H1 (cell line): ENCODE data around the gene CSF2RB. TPM values are rescaled to one million over a fixed set of nuclear protein-coding genes. Genes with fewer than 3 reads are reported as not detected.

Experiments used
- ASH2L ChIP-seq: fragments of 200-600, 300-600 bp; sonication (generic); IDR thresholded peaks from one replicate; pipeline ENCODE4 v1.7.1; 2017; ENCODE audit warnings: low read length
- FOSL1 ChIP-seq: IDR thresholded peaks from 2 replicates; pipeline ENCODE4 v1.6.1; 2011; ENCODE audit warnings: mild to moderate bottlenecking, low read depth, low read length, moderate library complexity; ENCODE audit not compliant: insufficient read depth
- HDAC6 ChIP-seq: IDR thresholded peaks from one replicate; pipeline ENCODE4 v1.7.1; 2012; ENCODE audit warnings: low read depth, mild to moderate bottlenecking, inconsistent platforms, low read length, moderate library complexity
- JUND ChIP-seq: IDR thresholded peaks from 2 replicates; pipeline ENCODE4 v1.6.1; 2011; ENCODE audit warnings: mild to moderate bottlenecking, improper control_type of control experiment, low read length
- MAFK ChIP-seq: IDR thresholded peaks from 2 replicates; pipeline ENCODE4 v1.6.1; 2012; ENCODE audit warnings: low read depth, mild to moderate bottlenecking, improper control_type of control experiment, low read length
- SAP30 ChIP-seq: fragments of 300-600 bp; sonication (generic); IDR thresholded peaks from 2 replicates; pipeline ENCODE4 v1.7.1; 2012; ENCODE audit warnings: low read length, moderate library complexity, mild to moderate bottlenecking, inconsistent platforms; ENCODE audit not compliant: insufficient read depth, insufficient replicate concordance
- SIRT6 ChIP-seq: IDR thresholded peaks from one replicate; pipeline ENCODE4 v1.7.1; 2012; ENCODE audit warnings: low read length, inconsistent platforms
- SP1 ChIP-seq: IDR thresholded peaks from 2 replicates; pipeline ENCODE4 v1.6.1; 2011; ENCODE audit warnings: low read depth, low read length
- TBP ChIP-seq: IDR thresholded peaks from 2 replicates; pipeline ENCODE4 v1.6.1; 2011; ENCODE audit warnings: low read depth, low read length, improper control_type of control experiment
- YY1 ChIP-seq: IDR thresholded peaks from 2 replicates; pipeline ENCODE4 v1.6.1; 2011; ENCODE audit warnings: low read depth, mild to moderate bottlenecking, low read length
- polyA plus RNA-seq, 7 experiments: library from polyadenylated mRNA; depleted of rRNA in 3 of 7; stranded (reverse) in 5 of 7; unstranded in 2 of 7; fragments of >200 nt in 5 of 7; fragments of 200-250 nt in 2 of 7; gene quantifications; 1 replicate in 5 of 7; 2 replicates in 1 of 7; 4 replicates in 1 of 7; pipeline versions ENCODE4 v1.2.1 to v1.2.3, GENCODE V29; 2011 to 2013; ENCODE audit warnings: missing spikeins in 2 of 7, mixed read lengths in 2 of 7
- total RNA-seq: library from RNA; stranded (reverse); fragmentation: NEBNext Ultra II Directional; extraction: Animal tissue kit (Norgen Biotek cat#: 25700); gene quantifications from 2 replicates; pipeline ENCODE4 v1.2.1, GENCODE V29; 2021
- TF ChIP-seq, protein P1 (sequence below): IDR thresholded peaks from 2 replicates; pipeline ENCODE4 v1.6.1; 2012; ENCODE audit warnings: inconsistent platforms

Gene CSF2RB
- total and polyA plus RNA-seq, 2 of the 8 experiments (the other 6 are each of a cell fraction or from before 2014, with no cell fraction given) = not detected

DNA sequence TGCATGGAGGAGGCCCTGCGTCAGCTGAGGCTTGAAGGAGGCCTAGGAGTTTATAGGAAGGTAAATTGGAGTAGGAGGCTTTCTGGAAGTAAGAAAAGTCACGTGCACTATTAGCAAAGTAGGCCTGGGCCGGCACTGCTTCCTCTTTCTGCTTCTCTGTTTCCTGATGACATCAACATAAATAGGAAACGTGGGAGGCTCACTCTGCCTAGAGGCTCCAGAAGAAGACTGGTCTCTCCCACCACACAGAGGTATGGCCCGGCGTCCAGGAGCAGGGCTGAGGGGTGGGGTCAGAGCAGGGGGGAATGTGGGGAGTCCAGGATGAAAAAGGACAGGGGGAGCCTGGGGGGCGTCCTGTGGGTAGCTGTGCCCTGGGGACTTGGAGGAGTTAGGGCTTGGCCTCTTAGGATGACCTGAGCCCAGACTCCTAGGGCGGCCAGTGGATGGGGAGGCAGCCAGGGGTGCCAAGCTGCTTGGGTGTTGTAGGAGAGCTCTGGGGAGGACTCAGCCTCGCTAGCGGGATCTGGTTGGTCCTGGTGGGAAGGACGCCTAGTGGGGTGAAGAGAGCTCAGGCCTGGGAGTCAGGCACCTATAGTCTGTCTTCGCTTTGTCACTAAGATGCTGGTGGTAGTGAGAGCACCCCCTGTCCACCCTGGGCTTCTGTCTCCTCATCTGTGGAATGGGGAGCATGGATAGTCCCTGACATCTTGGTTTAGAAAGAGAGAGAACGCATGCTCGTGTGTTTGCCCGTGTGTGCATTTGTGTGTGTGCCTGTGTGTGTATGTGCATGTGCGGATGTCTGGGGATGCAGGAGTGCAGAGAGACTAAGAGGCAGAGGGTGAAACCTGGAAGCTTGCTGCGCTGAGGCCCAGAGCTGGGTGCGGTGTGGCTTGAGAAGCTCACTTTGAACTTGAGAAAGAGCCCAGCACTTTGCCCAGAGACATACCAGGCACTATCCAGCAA lies at the start of gene CSF2RB (continued):
- TF ChIP-seq SAP30 = no peak
- no peak for TF ChIP-seq MAFK
- TF ChIP-seq, protein P1, sequence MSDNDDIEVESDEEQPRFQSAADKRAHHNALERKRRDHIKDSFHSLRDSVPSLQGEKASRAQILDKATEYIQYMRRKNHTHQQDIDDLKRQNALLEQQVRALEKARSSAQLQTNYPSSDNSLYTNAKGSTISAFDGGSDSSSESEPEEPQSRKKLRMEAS = no peak
- no peak for TF ChIP-seq ASH2L
- no peak for TF ChIP-seq YY1
- no peak for TF ChIP-seq FOSL1
- no peak for TF ChIP-seq HDAC6
- TF ChIP-seq SP1 = no peak
- TF ChIP-seq SIRT6 = no peak
- no peak for TF ChIP-seq TBP
- no peak for TF ChIP-seq JUND
